GM23338 (cell line): ENCODE data around the gene GCSH.

Experiments used
- CREB1 ChIP-seq: fragments of 250-450 bp; sonication (Bioruptor Pico); IDR thresholded peaks from 2 replicates; pipeline ENCODE4 v1.5.0; 2020; ENCODE audit warnings: low read depth, mild to moderate bottlenecking, moderate library complexity
- EZH2 ChIP-seq: fragments of 200-600 bp; sonication (generic); IDR thresholded peaks from one replicate; pipeline ENCODE4 v1.8.0; 2017; ENCODE audit warnings: antibody characterized with exemption, mild to moderate bottlenecking, low read depth; ENCODE audit not compliant: unreplicated experiment
- EZH2phosphoT487 ChIP-seq: fragments of 200-600 bp; sonication (generic); IDR thresholded peaks from one replicate; pipeline ENCODE4 v1.8.1; 2018; ENCODE audit warnings: antibody characterized with exemption; ENCODE audit not compliant: unreplicated experiment
- JUNB ChIP-seq: IDR thresholded peaks from one replicate; pipeline ENCODE4 v1.6.1; 2016; ENCODE audit warnings: antibody characterized with exemption; ENCODE audit not compliant: unreplicated experiment
- POLR2AphosphoS5 ChIP-seq: IDR thresholded peaks from 2 replicates; pipeline ENCODE4 v1.6.1; 2016; ENCODE audit warnings: antibody characterized with exemption, low read depth
- REST ChIP-seq: IDR thresholded peaks from one replicate; pipeline ENCODE4 v1.6.1; 2018; ENCODE audit warnings: antibody characterized with exemption; ENCODE audit not compliant: unreplicated experiment
- STAT1 ChIP-seq: IDR thresholded peaks from one replicate; pipeline ENCODE4 v1.6.1; 2016; ENCODE audit warnings: antibody characterized with exemption; ENCODE audit not compliant: unreplicated experiment
- ZNF114 ChIP-seq: fragments of 250-450 bp; sonication (Bioruptor Pico); IDR thresholded peaks from 2 replicates; pipeline ENCODE4 v1.5.0; 2020; ENCODE audit warnings: mild to moderate bottlenecking, moderate library complexity
- ZNF462 ChIP-seq: fragments of 250-450 bp; sonication (Bioruptor Pico); IDR thresholded peaks from 2 replicates; pipeline ENCODE4 v1.5.0; 2020; ENCODE audit warnings: mild to moderate bottlenecking, moderate library complexity
- TF ChIP-seq, protein P1 (sequence below), 2 experiments: fragments of 200-600 bp in 1 of 2; sonication (generic) in 1 of 2; conservative IDR thresholded peaks; 2 replicates each; pipeline versions ENCODE4 v1.5.1 to v1.6.1; 2016 to 2017; ENCODE audit warnings: antibody characterized with exemption in 2 of 2, low read depth in 2 of 2, mild to moderate bottlenecking in 2 of 2, moderate library complexity in 1 of 2
- TF ChIP-seq, protein P2 (sequence below): IDR thresholded peaks from 2 replicates; pipeline ENCODE4 v1.6.1; 2016; ENCODE audit warnings: antibody characterized with exemption

GRCh38 chr16:81070979-81071378 is 25.2 kb downstream of the GCSH start:
- TF ChIP-seq, protein P1, sequence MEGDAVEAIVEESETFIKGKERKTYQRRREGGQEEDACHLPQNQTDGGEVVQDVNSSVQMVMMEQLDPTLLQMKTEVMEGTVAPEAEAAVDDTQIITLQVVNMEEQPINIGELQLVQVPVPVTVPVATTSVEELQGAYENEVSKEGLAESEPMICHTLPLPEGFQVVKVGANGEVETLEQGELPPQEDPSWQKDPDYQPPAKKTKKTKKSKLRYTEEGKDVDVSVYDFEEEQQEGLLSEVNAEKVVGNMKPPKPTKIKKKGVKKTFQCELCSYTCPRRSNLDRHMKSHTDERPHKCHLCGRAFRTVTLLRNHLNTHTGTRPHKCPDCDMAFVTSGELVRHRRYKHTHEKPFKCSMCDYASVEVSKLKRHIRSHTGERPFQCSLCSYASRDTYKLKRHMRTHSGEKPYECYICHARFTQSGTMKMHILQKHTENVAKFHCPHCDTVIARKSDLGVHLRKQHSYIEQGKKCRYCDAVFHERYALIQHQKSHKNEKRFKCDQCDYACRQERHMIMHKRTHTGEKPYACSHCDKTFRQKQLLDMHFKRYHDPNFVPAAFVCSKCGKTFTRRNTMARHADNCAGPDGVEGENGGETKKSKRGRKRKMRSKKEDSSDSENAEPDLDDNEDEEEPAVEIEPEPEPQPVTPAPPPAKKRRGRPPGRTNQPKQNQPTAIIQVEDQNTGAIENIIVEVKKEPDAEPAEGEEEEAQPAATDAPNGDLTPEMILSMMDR (conservative IDR thresholded peaks at IDR 0.05; ENCODE audit: low read depth in 2 of 2), result no peak
- TF ChIP-seq EZH2, result no peak
- TF ChIP-seq STAT1, result no peak
- TF ChIP-seq EZH2phosphoT487, result no peak
- TF ChIP-seq REST, result no peak
- TF ChIP-seq, protein P2, sequence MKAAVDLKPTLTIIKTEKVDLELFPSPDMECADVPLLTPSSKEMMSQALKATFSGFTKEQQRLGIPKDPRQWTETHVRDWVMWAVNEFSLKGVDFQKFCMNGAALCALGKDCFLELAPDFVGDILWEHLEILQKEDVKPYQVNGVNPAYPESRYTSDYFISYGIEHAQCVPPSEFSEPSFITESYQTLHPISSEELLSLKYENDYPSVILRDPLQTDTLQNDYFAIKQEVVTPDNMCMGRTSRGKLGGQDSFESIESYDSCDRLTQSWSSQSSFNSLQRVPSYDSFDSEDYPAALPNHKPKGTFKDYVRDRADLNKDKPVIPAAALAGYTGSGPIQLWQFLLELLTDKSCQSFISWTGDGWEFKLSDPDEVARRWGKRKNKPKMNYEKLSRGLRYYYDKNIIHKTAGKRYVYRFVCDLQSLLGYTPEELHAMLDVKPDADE, result no peak
- no peak for TF ChIP-seq CREB1 (CRISPR knock-in tag)
- TF ChIP-seq POLR2AphosphoS5, result no peak
- no peak for TF ChIP-seq JUNB
- TF ChIP-seq ZNF114 (CRISPR knock-in tag), result no peak
- TF ChIP-seq ZNF462, result no peak
